WTC11 (cell line): ENCODE results near the gene FOXN3. TPM values are rescaled to one million over a fixed set of nuclear protein-coding genes. Genes with fewer than 3 reads are reported as not detected.
A peak's percentile ranks its signal among the peaks of the same experiment; 100 is the strongest.

Experiments used
- ATAC-seq: fragments of 200-7000 bp; cut with Tn5 transposase; 2 replicates; pipeline ENCODE4 v1.10.0; 2021; ENCODE audit warnings: mild to moderate bottlenecking, moderate library complexity
- CTCF ChIA-PET: fragments of 300-600 bp; sonication (Branson Sonifier 250); formaldehyde crosslinking; loops from one replicate; lab custom pipeline; 2021; ENCODE audit warnings: antibody characterized with exemption; lab: Charles Lee
- POLR2A ChIA-PET: fragments of 350-600 bp; sonication (Branson Sonifier 250); formaldehyde crosslinking; loops from one replicate; lab custom pipeline; 2021; ENCODE audit warnings: antibody characterized with exemption; lab: Charles Lee
- DNase-seq: peaks from one replicate; pipeline ENCODE4 v3.0.0; 2021; ENCODE audit warnings: low spot score
- H3K27ac Mint-ChIP-seq: 2 replicates; pipeline ENCODE4 v1.8.0; 2021; ENCODE audit warnings: mixed read lengths
- H3K27me3 Mint-ChIP-seq: 2 replicates; pipeline ENCODE4 v1.8.0; 2021; ENCODE audit warnings: low read depth, mild to moderate bottlenecking, moderate library complexity, mixed read lengths
- H3K36me3 Mint-ChIP-seq: 2 replicates; pipeline ENCODE4 v1.8.0; 2021; ENCODE audit warnings: mixed read lengths
- H3K4me1 Mint-ChIP-seq: 2 replicates; pipeline ENCODE4 v1.8.0; 2022; ENCODE audit warnings: mixed read lengths
- H3K4me3 Mint-ChIP-seq: 2 replicates; pipeline ENCODE4 v1.8.0; 2021; ENCODE audit warnings: mild to moderate bottlenecking, moderate library complexity, mixed read lengths
- H3K9me3 Mint-ChIP-seq: 2 replicates; pipeline ENCODE4 v1.8.0; 2021; ENCODE audit warnings: mixed read lengths
- AFF4 ChIP-seq: sonication (generic); formaldehyde crosslinking; IDR thresholded peaks from 2 replicates; pipeline ENCODE4 v1.8.1; 2023; ENCODE audit warnings: mild to moderate bottlenecking, missing genetic modification reagents, borderline replicate concordance
- ATF3 ChIP-seq: sonication (generic); formaldehyde crosslinking; conservative IDR thresholded peaks from 2 replicates; pipeline ENCODE4 v1.8.1; 2022; ENCODE audit warnings: mild to moderate bottlenecking, missing genetic modification reagents
- ETV6 ChIP-seq: sonication (generic); formaldehyde crosslinking; IDR thresholded peaks from 2 replicates; pipeline ENCODE4 v1.8.1; 2022; ENCODE audit warnings: mild to moderate bottlenecking, missing genetic modification reagents
- FOXK1 ChIP-seq: sonication (generic); formaldehyde crosslinking; IDR thresholded peaks from 2 replicates; pipeline ENCODE4 v1.8.0; 2022; ENCODE audit warnings: mild to moderate bottlenecking, moderate library complexity, missing genetic modification reagents
- IRF2 ChIP-seq: sonication (generic); formaldehyde crosslinking; IDR thresholded peaks from 2 replicates; pipeline ENCODE4 v1.8.0; 2022; ENCODE audit warnings: low read depth, missing genetic modification reagents, borderline replicate concordance
- MYBL2 ChIP-seq: sonication (generic); formaldehyde crosslinking; IDR thresholded peaks from 2 replicates; pipeline ENCODE4 v1.8.1; 2023; ENCODE audit warnings: mild to moderate bottlenecking, moderate library complexity, missing genetic modification reagents
- NR2C2 ChIP-seq: sonication (generic); formaldehyde crosslinking; IDR thresholded peaks from 2 replicates; pipeline ENCODE4 v1.8.0; 2022; ENCODE audit warnings: mild to moderate bottlenecking, missing genetic modification reagents
- RELA ChIP-seq: sonication (generic); formaldehyde crosslinking; IDR thresholded peaks from 2 replicates; pipeline ENCODE4 v1.8.1; 2022; ENCODE audit warnings: missing genetic modification reagents, mild to moderate bottlenecking, borderline replicate concordance
- RORB ChIP-seq: fragments of 250-450 bp; sonication (Bioruptor Pico); IDR thresholded peaks from 2 replicates; pipeline ENCODE4 v1.9.0; 2021; ENCODE audit warnings: mild to moderate bottlenecking
- SOX15 ChIP-seq: fragments of 250-450 bp; sonication (Bioruptor Pico); IDR thresholded peaks from 2 replicates; pipeline ENCODE4 v1.9.0; 2021; ENCODE audit warnings: mild to moderate bottlenecking
- TCF7 ChIP-seq: sonication (generic); formaldehyde crosslinking; IDR thresholded peaks from 2 replicates; pipeline ENCODE4 v1.8.0; 2022; ENCODE audit warnings: mild to moderate bottlenecking, low read depth, missing genetic modification reagents, moderate library complexity
- TP53 ChIP-seq: sonication (generic); formaldehyde crosslinking; IDR thresholded peaks from 2 replicates; pipeline ENCODE4 v1.8.1; 2023; ENCODE audit warnings: mild to moderate bottlenecking, missing genetic modification reagents
- USF2 ChIP-seq: sonication (generic); formaldehyde crosslinking; IDR thresholded peaks from 2 replicates; pipeline ENCODE4 v1.8.1; 2023; ENCODE audit warnings: mild to moderate bottlenecking, missing genetic modification reagents, moderate library complexity
- ZBTB21 ChIP-seq: sonication (generic); formaldehyde crosslinking; IDR thresholded peaks from 2 replicates; pipeline ENCODE4 v1.8.1; 2023; ENCODE audit warnings: mild to moderate bottlenecking, missing genetic modification reagents, borderline replicate concordance
- ZBTB43 ChIP-seq: sonication (generic); formaldehyde crosslinking; IDR thresholded peaks from 2 replicates; pipeline ENCODE4 v1.8.1; 2023; ENCODE audit warnings: mild to moderate bottlenecking, missing genetic modification reagents
- ZNF219 ChIP-seq: sonication (generic); formaldehyde crosslinking; IDR thresholded peaks from 2 replicates; pipeline ENCODE4 v1.8.0; 2023; ENCODE audit warnings: missing genetic modification reagents, mild to moderate bottlenecking, borderline replicate concordance
- ZNF232 ChIP-seq: sonication (generic); formaldehyde crosslinking; IDR thresholded peaks from 2 replicates; pipeline ENCODE4 v1.8.0; 2022; ENCODE audit warnings: mild to moderate bottlenecking, missing genetic modification reagents
- ZNF281 ChIP-seq: sonication (generic); formaldehyde crosslinking; IDR thresholded peaks from 2 replicates; pipeline ENCODE4 v1.8.0; 2023; ENCODE audit warnings: mild to moderate bottlenecking, missing genetic modification reagents
- ZNF423 ChIP-seq: fragments of 250-450 bp; sonication (Bioruptor Pico); IDR thresholded peaks from 2 replicates; pipeline ENCODE4 v2.1.2; 2022; ENCODE audit warnings: mild to moderate bottlenecking, moderate library complexity
- ZNF671 ChIP-seq: fragments of 250-450 bp; sonication (Bioruptor Pico); IDR thresholded peaks from 2 replicates; pipeline ENCODE4 v1.8.0; 2021; ENCODE audit warnings: mild to moderate bottlenecking
- total RNA-seq: library from RNA; stranded (reverse); gene quantifications from 3 replicates; pipeline ENCODE4 v1.2.3, GENCODE V29; 2021

The FOXN3 gene
- total RNA-seq, 1 experiment from 2014 or later = 170 TPM

- Mint-ChIP-seq H3K4me3 (no peak overlapping the region), H3K27me3 (no peaks in the 10 kb centered on the region), H3K27ac (peak overlapping the region; percentile 54), H3K9me3 (no peaks in the 10 kb centered on the region)
- no peak for ATAC-seq
- no peak for TF ChIP-seq NR2C2 (CRISPR knock-in tag)
- no peak for TF ChIP-seq ZNF232
- no peak for TF ChIP-seq ZNF423
- no peak for TF ChIP-seq TP53
- no peak for TF ChIP-seq ATF3 (CRISPR knock-in tag)
- no peak for TF ChIP-seq USF2 (CRISPR knock-in tag)
- TF ChIP-seq, all 79 proteins: peak for 0
- H3K36me3 Mint-ChIP-seq = peaks cover 16% of the 10 kb centered on the region
- POLR2A ChIA-PET = no interaction called here
- CTCF ChIA-PET = no interaction called here
- DNase-seq = no peak
- H3K4me1 Mint-ChIP-seq = peaks cover 59% of the 10 kb centered on the region
Observed at GRCh38 chr14:89255012-89255411, 162.0 kb downstream of the FOXN3 start.

- ATAC-seq (no peak), DNase-seq (no peak)
- peaks cover 65% of the 10 kb centered on the region for H3K4me1 Mint-ChIP-seq
- no peaks in the 10 kb centered on the region for H3K9me3 Mint-ChIP-seq
- TF ChIP-seq AFF4 (CRISPR knock-in tag) (no peak), RELA (CRISPR knock-in tag) (no peak), ZNF671 (no peak), RORB (CRISPR knock-in tag) (no peak), ZNF281 (no peak), ZBTB43 (CRISPR knock-in tag) (no peak), MYBL2 (CRISPR knock-in tag) (no peak), SOX15 (CRISPR knock-in tag) (no peak), ZBTB21 (CRISPR knock-in tag) (no peak), IRF2 (CRISPR knock-in tag) (no peak), FOXK1 (CRISPR knock-in tag) (no peak), TCF7 (CRISPR knock-in tag) (no peak), ETV6 (CRISPR knock-in tag) (no peak), ZNF219 (no peak)
- POLR2A ChIA-PET = no interaction called here
- H3K4me3 Mint-ChIP-seq = no peak overlapping the region
- H3K27me3 Mint-ChIP-seq = no peaks in the 10 kb centered on the region
- H3K36me3 Mint-ChIP-seq = peaks cover 16% of the 10 kb centered on the region
- peak overlapping the region; percentile 71 for H3K27ac Mint-ChIP-seq
- CTCF ChIA-PET = interaction anchor here (0.6 to 1.6 kb wide), 2 partner anchors 9 to 83 kb away, joined by 3 to 4 read pairs; no protein-coding TSS in a partner anchor
Observed at GRCh38 chr14:89254166-89254909, 162.7 kb downstream of the FOXN3 start.
